Gastrocnemius medialis (tissue), 4 donors: ENCODE results near the gene FRMD3.

ENCODE experiments used
- POLR2A ChIP-seq, 2 donors: fragments of 450-650 bp; IDR thresholded peaks; one replicate each; pipeline ENCODE4 v1.6.1; 2017; ENCODE audit warnings: antibody characterized with exemption in 2 of 2, mild to moderate bottlenecking in 2 of 2, moderate library complexity in 2 of 2
- TF ChIP-seq, protein P1 (sequence below), 5 experiments: fragments of 450-650 bp in 3 of 5; fragments of 200-600 bp in 2 of 5; sonication (generic) in 2 of 5; IDR thresholded peaks in 4 of 5; conservative IDR thresholded peaks in 1 of 5; 1 replicate in 4 of 5; 2 replicates in 1 of 5; pipeline ENCODE4 v1.5.1; 2016 to 2019; ENCODE audit warnings: antibody characterized with exemption in 5 of 5, mild to moderate bottlenecking in 3 of 5, moderate library complexity in 3 of 5

DNA sequence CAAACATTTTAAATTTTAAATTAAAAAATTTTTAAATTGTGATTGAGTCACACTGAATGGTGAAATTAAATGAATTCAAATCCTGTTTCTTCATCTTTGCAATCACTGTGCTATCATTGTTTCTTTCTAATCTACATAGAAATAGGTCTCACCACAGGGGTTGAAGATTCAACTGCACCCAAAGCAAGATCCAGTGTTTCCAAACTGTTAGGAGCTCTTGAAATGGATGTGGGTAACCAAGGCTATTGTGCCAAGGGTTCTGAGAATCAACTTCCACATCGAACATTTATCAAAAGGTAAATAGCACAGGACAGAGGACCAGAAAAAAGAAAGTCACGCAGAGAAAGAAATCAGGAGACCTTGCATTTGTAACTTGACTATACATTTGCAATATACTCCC is 302.7 kb downstream of the FRMD3 start:
- TF ChIP-seq, protein P1, sequence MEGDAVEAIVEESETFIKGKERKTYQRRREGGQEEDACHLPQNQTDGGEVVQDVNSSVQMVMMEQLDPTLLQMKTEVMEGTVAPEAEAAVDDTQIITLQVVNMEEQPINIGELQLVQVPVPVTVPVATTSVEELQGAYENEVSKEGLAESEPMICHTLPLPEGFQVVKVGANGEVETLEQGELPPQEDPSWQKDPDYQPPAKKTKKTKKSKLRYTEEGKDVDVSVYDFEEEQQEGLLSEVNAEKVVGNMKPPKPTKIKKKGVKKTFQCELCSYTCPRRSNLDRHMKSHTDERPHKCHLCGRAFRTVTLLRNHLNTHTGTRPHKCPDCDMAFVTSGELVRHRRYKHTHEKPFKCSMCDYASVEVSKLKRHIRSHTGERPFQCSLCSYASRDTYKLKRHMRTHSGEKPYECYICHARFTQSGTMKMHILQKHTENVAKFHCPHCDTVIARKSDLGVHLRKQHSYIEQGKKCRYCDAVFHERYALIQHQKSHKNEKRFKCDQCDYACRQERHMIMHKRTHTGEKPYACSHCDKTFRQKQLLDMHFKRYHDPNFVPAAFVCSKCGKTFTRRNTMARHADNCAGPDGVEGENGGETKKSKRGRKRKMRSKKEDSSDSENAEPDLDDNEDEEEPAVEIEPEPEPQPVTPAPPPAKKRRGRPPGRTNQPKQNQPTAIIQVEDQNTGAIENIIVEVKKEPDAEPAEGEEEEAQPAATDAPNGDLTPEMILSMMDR (IDR thresholded peaks at IDR 0.05 in 4 of 5, conservative IDR thresholded peaks at IDR 0.05 in 1 of 5): no peak
- no peak for TF ChIP-seq POLR2A (IDR thresholded peaks at IDR 0.05)
